ENCODE results near the gene CKM. TPM values are rescaled to one million over a fixed set of nuclear protein-coding genes. Genes with fewer than 3 reads are reported as not detected.

Gene CKM
- total and polyA plus RNA-seq, 3 experiments from 2014 or later = 0.13 TPM; not detected in 2

DNA sequence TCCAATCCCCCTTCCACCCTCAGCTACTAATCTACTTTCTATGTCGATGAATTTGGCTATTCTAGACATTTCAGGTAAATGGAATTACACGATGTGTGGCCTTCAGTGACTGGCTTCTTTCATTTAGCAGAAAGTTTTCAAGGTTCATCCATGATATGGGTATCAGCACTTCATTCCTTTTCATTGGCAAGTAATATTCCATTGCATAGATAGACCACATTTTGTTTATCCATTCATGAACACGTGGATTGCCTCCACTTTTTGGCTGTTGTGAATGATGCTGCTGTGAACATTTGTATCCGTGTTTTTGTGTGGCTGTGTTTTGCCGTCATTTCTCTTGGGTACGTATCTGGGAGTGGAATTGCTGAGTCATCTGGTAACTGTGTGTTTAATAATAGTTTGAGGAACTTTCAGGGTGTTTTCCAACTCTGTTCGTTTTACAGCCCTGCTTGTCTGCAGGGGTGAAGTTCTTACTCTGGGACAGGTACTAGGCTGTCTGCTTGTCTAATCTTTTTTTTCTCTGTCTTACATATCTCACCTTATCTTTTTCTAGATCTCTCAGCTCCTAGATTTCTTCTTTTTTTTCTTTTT is 39.1 kb downstream of the CKM start:
- no peak overlapping the region for H3K27ac Mint-ChIP-seq

DNA sequence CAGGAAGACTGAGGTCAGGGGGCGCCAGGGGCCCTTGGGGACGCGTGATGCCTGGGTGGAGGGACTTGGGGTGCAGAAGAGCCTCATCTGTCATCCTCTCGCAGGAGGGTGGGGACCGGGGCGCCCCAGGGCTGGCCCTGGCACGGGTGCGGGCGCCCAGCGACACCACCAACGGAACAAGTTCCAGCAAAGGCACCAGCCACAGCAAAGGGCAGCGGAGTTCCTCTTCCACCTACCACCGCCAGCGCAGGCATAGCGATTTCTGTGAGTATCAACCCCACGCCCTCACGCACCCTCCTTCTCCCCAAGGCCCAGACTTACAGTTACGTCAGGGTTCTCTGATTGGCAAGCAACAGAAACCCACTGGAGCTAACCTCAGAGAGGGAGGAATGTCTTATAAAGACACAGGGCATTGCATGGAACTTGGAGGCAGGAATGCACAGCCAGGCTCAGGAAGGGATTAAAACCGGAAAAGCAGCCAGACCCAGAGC is 42.2 kb downstream of the CKM start:
- Mint-ChIP-seq H3K27ac (no peak overlapping the region), H3K27me3 (no peaks in the 10 kb centered on the region), H3K9me3 (no peaks in the 10 kb centered on the region), H3K4me1 (no peaks in the 10 kb centered on the region), H3K4me3 (no peak overlapping the region), H3K36me3 (peaks cover 10 to 64% (median 17%) of the 10 kb centered on the region in 3 donors)
- POLR2A ChIA-PET = no interaction called here
- CTCF ChIA-PET = no interaction called here
- H3K4me1 ChIP-seq (ENCODE audit: insufficient read depth, low read length) = no peaks in the 10 kb centered on the region
- no peaks in the 10 kb centered on the region for H3K9me3 ChIP-seq (ENCODE audit: low read length)
- H3K36me3 ChIP-seq (ENCODE audit: insufficient read depth, low read length) = no peaks in the 10 kb centered on the region
- no peak overlapping the region for H3K4me3 ChIP-seq (ENCODE audit: low read length)
- no peak for DNase-seq
- no peak overlapping the region for H3K27ac ChIP-seq (ENCODE audit: low read depth, low read length)
- H3K27me3 ChIP-seq (ENCODE audit: insufficient read depth, low read length, poor library complexity, severe bottlenecking) = no peaks in the 10 kb centered on the region

More for the DNA sequence above, 39.1 kb downstream of the CKM start:
- Mint-ChIP-seq H3K27me3 (no peaks in the 10 kb centered on the region), H3K9me3 (no peaks in the 10 kb centered on the region), H3K4me3 (no peak overlapping the region), H3K4me1 (no peaks in the 10 kb centered on the region), H3K36me3 (peaks cover 17 to 60% (median 22%) of the 10 kb centered on the region in 3 donors)
- no peaks in the 10 kb centered on the region for H3K27me3 ChIP-seq (ENCODE audit: insufficient read depth, low read length, poor library complexity, severe bottlenecking)
- H3K9me3 ChIP-seq (ENCODE audit: low read length) = no peaks in the 10 kb centered on the region
- H3K36me3 ChIP-seq (ENCODE audit: insufficient read depth, low read length) = no peaks in the 10 kb centered on the region
- ChIA-PET POLR2A (no interaction called here), CTCF (no interaction called here)
- no peaks in the 10 kb centered on the region for H3K4me1 ChIP-seq (ENCODE audit: insufficient read depth, low read length)
- no peak overlapping the region for H3K4me3 ChIP-seq (ENCODE audit: low read length)
- no peak for DNase-seq
- H3K27ac ChIP-seq (ENCODE audit: low read depth, low read length) = no peak overlapping the region

DNA sequence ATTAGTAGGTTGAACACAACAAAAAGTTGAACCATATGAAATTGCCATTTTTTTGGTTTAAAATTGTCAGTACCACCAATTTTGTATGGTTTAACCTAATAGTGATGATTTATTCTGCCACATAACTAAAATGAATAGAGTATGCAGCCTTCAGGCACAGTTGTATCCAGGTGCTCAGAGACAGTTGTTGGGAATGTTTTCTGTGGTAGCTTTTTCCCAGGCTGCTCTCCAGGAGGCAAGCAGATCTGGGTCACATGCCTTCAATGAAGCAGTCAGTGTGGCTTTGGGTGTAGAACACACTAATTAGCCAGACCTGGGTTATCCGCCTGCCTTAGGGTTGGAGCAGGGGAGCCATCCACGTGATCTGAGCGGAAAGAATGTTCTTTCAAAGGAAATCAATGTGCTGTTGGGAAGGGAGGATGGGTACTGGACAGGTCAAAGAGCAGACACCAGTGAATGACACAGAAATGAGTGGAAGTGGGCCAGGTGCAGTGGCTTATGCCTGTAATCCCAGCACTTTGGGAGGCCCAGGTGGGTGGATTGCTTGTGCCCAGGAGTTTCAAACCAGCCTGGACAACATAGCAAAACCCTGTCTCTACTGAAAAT is 43.0 kb downstream of the CKM start:
- Histone ChIP-seq H3K27me3 (ENCODE audit: insufficient read depth, low read length, poor library complexity, severe bottlenecking) (no peaks in the 10 kb centered on the region), H3K27ac (ENCODE audit: low read depth, low read length) (no peak overlapping the region), H3K9me3 (ENCODE audit: low read length) (no peaks in the 10 kb centered on the region), H3K4me3 (ENCODE audit: low read length) (no peak overlapping the region), H3K4me1 (ENCODE audit: insufficient read depth, low read length) (no peaks in the 10 kb centered on the region), H3K36me3 (ENCODE audit: insufficient read depth, low read length) (no peaks in the 10 kb centered on the region)
- Mint-ChIP-seq H3K27me3 (no peaks in the 10 kb centered on the region), H3K36me3 (peaks cover 6 to 68% (median 17%) of the 10 kb centered on the region in 3 donors), H3K27ac (peak overlapping the region in 1 of 8 donors; percentile 38), H3K9me3 (no peaks in the 10 kb centered on the region), H3K4me1 (no peaks in the 10 kb centered on the region), H3K4me3 (no peak overlapping the region)
- CTCF ChIA-PET = no interaction called here
- POLR2A ChIA-PET = no interaction called here
- DNase-seq = no peak

DNA sequence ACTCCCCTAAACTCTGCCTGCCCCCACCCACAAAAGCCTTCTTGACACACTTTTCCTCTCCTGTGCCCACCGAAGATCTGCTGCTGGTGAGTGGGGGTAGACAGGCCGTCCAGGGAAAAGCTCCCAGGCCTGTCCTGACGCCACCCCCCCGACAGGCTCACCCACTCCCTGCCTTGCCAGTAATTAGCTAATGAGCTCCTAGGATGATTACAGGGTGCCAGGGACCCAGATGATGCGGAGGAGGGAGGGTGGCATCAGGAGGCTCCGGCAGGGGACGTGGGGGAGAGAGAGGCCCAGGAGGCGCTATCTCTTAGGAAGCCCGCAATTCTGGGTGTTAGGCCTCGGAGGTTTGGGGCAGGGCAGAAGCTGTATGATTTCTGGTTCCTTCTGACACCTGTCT is 44.6 kb downstream of the CKM start:
- H3K27me3 Mint-ChIP-seq = no peaks in the 10 kb centered on the region
- Histone ChIP-seq H3K9me3 (ENCODE audit: low read length) (no peaks in the 10 kb centered on the region), H3K4me1 (ENCODE audit: insufficient read depth, low read length) (no peaks in the 10 kb centered on the region), H3K4me3 (ENCODE audit: low read length) (no peak overlapping the region), H3K27me3 (ENCODE audit: insufficient read depth, low read length, poor library complexity, severe bottlenecking) (no peaks in the 10 kb centered on the region), H3K27ac (ENCODE audit: low read depth, low read length) (no peak overlapping the region), H3K36me3 (ENCODE audit: insufficient read depth, low read length) (no peaks in the 10 kb centered on the region)
- ChIA-PET POLR2A (no interaction called here), CTCF (no interaction called here)
- peaks cover 5 to 74% (median 19%) of the 10 kb centered on the region in 3 donors for H3K36me3 Mint-ChIP-seq
- no peak for DNase-seq
- no peaks in the 10 kb centered on the region for H3K4me1 Mint-ChIP-seq
- no peak overlapping the region for H3K4me3 Mint-ChIP-seq
- no peak overlapping the region for H3K27ac Mint-ChIP-seq
- H3K9me3 Mint-ChIP-seq = no peaks in the 10 kb centered on the region

DNA sequence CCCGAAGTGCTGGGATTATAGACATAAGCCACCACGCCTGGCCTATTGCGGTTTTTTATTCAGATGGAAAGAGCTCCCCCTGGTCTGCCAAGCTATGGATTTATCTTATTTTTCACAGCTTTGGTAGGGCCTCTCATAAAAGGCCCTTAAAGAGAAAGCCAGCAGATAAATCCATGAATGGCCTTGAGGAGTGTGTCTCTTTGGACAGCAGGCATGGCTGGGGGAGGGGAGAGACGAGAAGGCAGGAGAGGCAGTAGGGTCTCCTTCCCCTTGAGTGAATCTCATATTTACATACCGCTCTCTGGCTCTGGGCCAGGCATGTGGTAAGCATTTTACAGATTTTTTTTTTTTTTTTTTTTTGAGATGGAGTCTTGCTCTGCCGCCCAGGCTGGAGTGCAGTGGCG is 46.4 kb downstream of the CKM start:
- ChIA-PET POLR2A (no interaction called here), CTCF (no interaction called here)
- H3K27me3 Mint-ChIP-seq = no peaks in the 10 kb centered on the region
- Histone ChIP-seq H3K27ac (ENCODE audit: low read depth, low read length) (no peak overlapping the region), H3K4me3 (ENCODE audit: low read length) (no peak overlapping the region), H3K36me3 (ENCODE audit: insufficient read depth, low read length) (no peaks in the 10 kb centered on the region), H3K27me3 (ENCODE audit: insufficient read depth, low read length, poor library complexity, severe bottlenecking) (no peaks in the 10 kb centered on the region), H3K9me3 (ENCODE audit: low read length) (no peaks in the 10 kb centered on the region), H3K4me1 (ENCODE audit: insufficient read depth, low read length) (no peaks in the 10 kb centered on the region)
- no peaks in the 10 kb centered on the region for H3K4me1 Mint-ChIP-seq
- H3K4me3 Mint-ChIP-seq = no peak overlapping the region
- H3K27ac Mint-ChIP-seq = no peak overlapping the region
- peaks cover 5 to 80% (median 20%) of the 10 kb centered on the region in 3 donors for H3K36me3 Mint-ChIP-seq
- DNase-seq = no peak
- no peaks in the 10 kb centered on the region for H3K9me3 Mint-ChIP-seq

DNA sequence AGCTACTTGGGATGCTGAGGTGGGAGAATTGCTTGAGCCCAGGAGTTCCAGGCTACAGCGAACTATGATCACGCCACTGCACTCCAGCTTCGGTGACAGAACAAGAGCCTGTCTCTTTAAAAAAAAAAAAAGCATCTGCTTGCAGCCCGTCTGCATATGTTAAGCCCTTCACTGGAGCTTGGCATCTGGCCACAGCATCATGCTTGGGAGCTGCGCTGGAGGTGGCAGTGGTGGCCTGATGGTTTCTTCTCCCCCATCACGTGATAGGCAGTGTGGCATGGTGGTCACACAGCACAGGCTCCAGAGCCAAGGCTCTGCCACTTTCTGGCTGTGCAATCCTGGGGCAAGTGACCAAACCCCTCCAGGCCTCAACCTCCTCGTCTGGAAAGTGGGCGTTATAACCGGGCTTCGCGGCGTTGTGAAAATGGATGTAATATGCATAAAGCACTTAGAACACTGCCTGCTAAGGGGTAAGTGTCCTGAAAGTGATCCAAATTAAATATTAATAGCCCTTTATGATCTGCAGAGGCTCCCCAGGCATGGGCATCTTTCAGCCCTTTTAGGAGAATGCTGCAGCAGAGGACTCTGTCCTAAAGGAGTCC is 47.2 kb downstream of the CKM start:
- ChIA-PET POLR2A (no interaction called here), CTCF (no interaction called here)
- no peaks in the 10 kb centered on the region for H3K9me3 Mint-ChIP-seq
- no peak overlapping the region for H3K4me3 Mint-ChIP-seq
- Histone ChIP-seq H3K4me3 (ENCODE audit: low read length) (no peak overlapping the region), H3K9me3 (ENCODE audit: low read length) (no peaks in the 10 kb centered on the region), H3K4me1 (ENCODE audit: insufficient read depth, low read length) (no peaks in the 10 kb centered on the region), H3K27ac (ENCODE audit: low read depth, low read length) (no peak overlapping the region), H3K36me3 (ENCODE audit: insufficient read depth, low read length) (no peaks in the 10 kb centered on the region), H3K27me3 (ENCODE audit: insufficient read depth, low read length, poor library complexity, severe bottlenecking) (no peaks in the 10 kb centered on the region)
- H3K36me3 Mint-ChIP-seq = peaks cover 5 to 78% (median 20%) of the 10 kb centered on the region in 3 donors
- no peaks in the 10 kb centered on the region for H3K27me3 Mint-ChIP-seq
- DNase-seq = no peak
- no peaks in the 10 kb centered on the region for H3K4me1 Mint-ChIP-seq
- peak overlapping the region in 1 of 8 donors; percentile 16 for H3K27ac Mint-ChIP-seq

DNA sequence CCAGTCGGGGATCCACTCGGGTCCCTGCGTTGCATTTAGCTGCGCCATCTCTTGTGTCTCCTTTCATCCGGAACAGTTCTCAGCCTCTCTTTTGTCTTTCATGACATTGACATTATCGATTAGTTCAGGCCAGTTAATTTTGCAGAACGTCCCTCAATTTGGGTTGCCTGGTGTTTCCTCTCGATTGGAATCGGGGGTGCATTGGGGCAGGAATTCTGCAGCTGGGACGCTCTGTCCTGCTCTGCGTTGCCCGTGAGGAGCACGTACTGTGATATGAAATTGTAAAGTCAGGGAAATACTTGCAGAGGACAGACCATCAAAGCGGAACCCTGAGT is 49.2 kb downstream of the CKM start:
- DNase-seq = no peak
- H3K9me3 Mint-ChIP-seq = no peaks in the 10 kb centered on the region
- H3K4me3 Mint-ChIP-seq = no peak overlapping the region
- H3K27ac Mint-ChIP-seq = no peak overlapping the region
- no peaks in the 10 kb centered on the region for H3K27me3 Mint-ChIP-seq
- Histone ChIP-seq H3K9me3 (ENCODE audit: low read length) (no peaks in the 10 kb centered on the region), H3K36me3 (ENCODE audit: insufficient read depth, low read length) (no peaks in the 10 kb centered on the region), H3K4me1 (ENCODE audit: insufficient read depth, low read length) (no peaks in the 10 kb centered on the region), H3K27me3 (ENCODE audit: insufficient read depth, low read length, poor library complexity, severe bottlenecking) (no peaks in the 10 kb centered on the region), H3K27ac (ENCODE audit: low read depth, low read length) (no peak overlapping the region), H3K4me3 (ENCODE audit: low read length) (no peak overlapping the region)
- H3K36me3 Mint-ChIP-seq = peaks cover 5 to 77% (median 17%) of the 10 kb centered on the region in 3 donors
- ChIA-PET POLR2A (no interaction called here), CTCF (no interaction called here)
- no peaks in the 10 kb centered on the region for H3K4me1 Mint-ChIP-seq

DNA sequence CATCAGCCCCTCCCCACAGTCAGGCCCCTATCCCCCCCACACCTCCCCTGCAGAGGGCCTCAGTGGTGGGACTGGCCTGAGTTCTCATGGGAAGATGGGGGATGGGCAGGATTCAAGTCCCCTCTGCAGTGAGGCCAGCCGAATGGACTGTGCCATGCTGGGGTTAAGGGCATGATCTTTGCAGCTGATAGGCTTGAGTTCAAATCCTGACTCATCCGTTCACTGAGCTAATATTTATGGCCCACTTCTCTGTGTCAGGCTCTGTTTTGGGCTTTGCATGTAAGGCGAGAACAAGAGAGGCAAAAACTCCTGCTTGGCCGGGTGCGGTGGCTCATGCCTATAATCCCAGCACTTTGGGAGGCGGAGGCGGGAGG is 51.0 kb downstream of the CKM start:
- H3K27me3 ChIP-seq (ENCODE audit: insufficient read depth, low read length, poor library complexity, severe bottlenecking) = no peaks in the 10 kb centered on the region
- no peaks in the 10 kb centered on the region for H3K36me3 ChIP-seq (ENCODE audit: insufficient read depth, low read length)
- no peak overlapping the region for H3K27ac ChIP-seq (ENCODE audit: low read depth, low read length)
- Mint-ChIP-seq H3K27ac (no peak overlapping the region), H3K9me3 (no peaks in the 10 kb centered on the region), H3K4me3 (no peak overlapping the region), H3K36me3 (peaks cover 5 to 69% (median 12%) of the 10 kb centered on the region in 3 donors), H3K4me1 (no peaks in the 10 kb centered on the region), H3K27me3 (no peaks in the 10 kb centered on the region)
- no peaks in the 10 kb centered on the region for H3K9me3 ChIP-seq (ENCODE audit: low read length)
- no peak overlapping the region for H3K4me3 ChIP-seq (ENCODE audit: low read length)
- ChIA-PET CTCF (no interaction called here), POLR2A (no interaction called here)
- H3K4me1 ChIP-seq (ENCODE audit: insufficient read depth, low read length) = no peaks in the 10 kb centered on the region
- DNase-seq = no peak

All from CD8-positive, alpha-beta memory T cell (primary cell).